Activated naive CD8-positive, alpha-beta T cell (primary cell): ENCODE measurements around the gene ULBP3.
A peak's percentile ranks its signal among the peaks of the same experiment; 100 is the strongest.
"Not testable (repeated sequence)": the region's sequence is repeated elsewhere in the genome, so short reads cannot be mapped to it uniquely, and the experiment has no call there.

ENCODE experiments used
- H3K27ac Mint-ChIP-seq: one replicate; pipeline ENCODE4 v1.8.0; 2021; ENCODE audit warnings: mixed read lengths
- H3K27me3 Mint-ChIP-seq: one replicate; pipeline ENCODE4 v1.8.0; 2021; ENCODE audit warnings: mixed read lengths
- H3K36me3 Mint-ChIP-seq: one replicate; pipeline ENCODE4 v1.8.0; 2021; ENCODE audit warnings: mixed read lengths
- H3K4me1 Mint-ChIP-seq: one replicate; pipeline ENCODE4 v1.8.0; 2021; ENCODE audit warnings: low read depth, mixed read lengths
- H3K4me3 Mint-ChIP-seq: one replicate; pipeline ENCODE4 v1.8.0; 2021; ENCODE audit warnings: mild to moderate bottlenecking, mixed read lengths
- H3K9me3 Mint-ChIP-seq: one replicate; pipeline ENCODE4 v1.8.0; 2021; ENCODE audit warnings: low read depth, mixed read lengths

Gene ULBP3

GRCh38 chr6:150037526-150038201 is 31.3 kb downstream of the ULBP3 start:
- H3K27ac Mint-ChIP-seq, result no peak overlapping the region
- H3K4me1 Mint-ChIP-seq, result peaks cover 10% of the 10 kb centered on the region
- no peaks in the 10 kb centered on the region for H3K9me3 Mint-ChIP-seq

GRCh38 chr6:150036081-150036480 is 32.8 kb downstream of the ULBP3 start:
- H3K27me3 Mint-ChIP-seq, result peaks cover 36% of the 10 kb centered on the region
- no peak overlapping the region for H3K4me3 Mint-ChIP-seq
- no peaks in the 10 kb centered on the region for H3K9me3 Mint-ChIP-seq
- no peak overlapping the region for H3K27ac Mint-ChIP-seq
- peaks cover 10% of the 10 kb centered on the region for H3K4me1 Mint-ChIP-seq
- no peaks in the 10 kb centered on the region for H3K36me3 Mint-ChIP-seq

More at GRCh38 chr6:150037526-150038201, 31.3 kb downstream of the ULBP3 start:
- H3K27me3 Mint-ChIP-seq, result peaks cover 47% of the 10 kb centered on the region
- peak overlapping the region; percentile 78 for H3K4me3 Mint-ChIP-seq
- H3K36me3 Mint-ChIP-seq, result no peaks in the 10 kb centered on the region

GRCh38 chr6:150033207-150033771 is 35.6 kb downstream of the ULBP3 start:
- H3K27ac Mint-ChIP-seq, result no peak overlapping the region
- no peaks in the 10 kb centered on the region for H3K36me3 Mint-ChIP-seq
- no peak overlapping the region for H3K4me3 Mint-ChIP-seq
- peaks cover 10% of the 10 kb centered on the region for H3K4me1 Mint-ChIP-seq
- peaks cover 23% of the 10 kb centered on the region for H3K27me3 Mint-ChIP-seq
- no peaks in the 10 kb centered on the region for H3K9me3 Mint-ChIP-seq

- H3K4me1 Mint-ChIP-seq, result peaks cover 10% of the 10 kb centered on the region
- no peak overlapping the region for H3K4me3 Mint-ChIP-seq
- H3K27me3 Mint-ChIP-seq, result peaks cover 23% of the 10 kb centered on the region
- no peak overlapping the region for H3K27ac Mint-ChIP-seq
- no peaks in the 10 kb centered on the region for H3K36me3 Mint-ChIP-seq
- no peaks in the 10 kb centered on the region for H3K9me3 Mint-ChIP-seq
Observed at GRCh38 chr6:150032598-150032997, 36.3 kb downstream of the ULBP3 start.

GRCh38 chr6:150030611-150031010 is 38.3 kb downstream of the ULBP3 start:
- no peak overlapping the region for H3K27ac Mint-ChIP-seq
- peaks cover 7% of the 10 kb centered on the region for H3K4me1 Mint-ChIP-seq
- peaks cover 17% of the 10 kb centered on the region for H3K27me3 Mint-ChIP-seq
- H3K36me3 Mint-ChIP-seq, result no peaks in the 10 kb centered on the region
- H3K9me3 Mint-ChIP-seq, result no peaks in the 10 kb centered on the region
- H3K4me3 Mint-ChIP-seq, result no peak overlapping the region

GRCh38 chr6:150029749-150030148 is 39.2 kb downstream of the ULBP3 start:
- Mint-ChIP-seq H3K27me3 (peaks cover 22% of the 10 kb centered on the region), H3K9me3 (no peaks in the 10 kb centered on the region), H3K4me1 (peaks cover 11% of the 10 kb centered on the region), H3K27ac (no peak overlapping the region), H3K36me3 (no peaks in the 10 kb centered on the region), H3K4me3 (no peak overlapping the region)

- no peak overlapping the region for H3K27ac Mint-ChIP-seq
- H3K27me3 Mint-ChIP-seq, result peaks cover 21% of the 10 kb centered on the region
- H3K4me3 Mint-ChIP-seq, result no peak overlapping the region
- peaks cover 11% of the 10 kb centered on the region for H3K4me1 Mint-ChIP-seq
- H3K36me3 Mint-ChIP-seq, result no peaks in the 10 kb centered on the region
- H3K9me3 Mint-ChIP-seq, result no peaks in the 10 kb centered on the region
Observed at GRCh38 chr6:150029276-150029675, 39.6 kb downstream of the ULBP3 start.

GRCh38 chr6:150028799-150029198 is 40.1 kb downstream of the ULBP3 start:
- no peak overlapping the region for H3K4me3 Mint-ChIP-seq
- H3K27me3 Mint-ChIP-seq, result peaks cover 23% of the 10 kb centered on the region
- H3K36me3 Mint-ChIP-seq, result no peaks in the 10 kb centered on the region
- H3K27ac Mint-ChIP-seq, result no peak overlapping the region
- H3K4me1 Mint-ChIP-seq, result peaks cover 11% of the 10 kb centered on the region
- no peaks in the 10 kb centered on the region for H3K9me3 Mint-ChIP-seq

- Mint-ChIP-seq H3K27ac (no peak overlapping the region), H3K27me3 (peaks cover 19% of the 10 kb centered on the region), H3K9me3 (no peaks in the 10 kb centered on the region), H3K4me1 (peaks cover 11% of the 10 kb centered on the region), H3K4me3 (no peak overlapping the region), H3K36me3 (no peaks in the 10 kb centered on the region)
Observed at GRCh38 chr6:150027806-150028565, 40.9 kb downstream of the ULBP3 start.

- Mint-ChIP-seq H3K27me3 (peaks cover 17% of the 10 kb centered on the region), H3K4me1 (peaks cover 11% of the 10 kb centered on the region), H3K4me3 (no peak overlapping the region), H3K36me3 (no peaks in the 10 kb centered on the region), H3K9me3 (no peaks in the 10 kb centered on the region), H3K27ac (no peak overlapping the region)
Observed at GRCh38 chr6:150026976-150027805, 41.7 kb downstream of the ULBP3 start.

GRCh38 chr6:150025201-150025917 is 43.6 kb downstream of the ULBP3 start, which contains the start of gene RAET1L:
TSS of gene RAET1L (minus strand) at chr6:150025532. CDS start at chr6:150025471, 61 bp downstream.
- Mint-ChIP-seq H3K27me3 (peaks cover 22% of the 10 kb centered on the region), H3K36me3 (no peaks in the 10 kb centered on the region), H3K9me3 (no peaks in the 10 kb centered on the region), H3K27ac (no peak within 1 kb of the TSS), H3K4me1 (peaks cover 11% of the 10 kb centered on the region), H3K4me3 (peak within 1 kb of the TSS; percentile 56)

GRCh38 chr6:150024646-150025155 is 44.2 kb downstream of the ULBP3 start:
- Mint-ChIP-seq H3K36me3 (no peaks in the 10 kb centered on the region), H3K4me1 (peaks cover 10% of the 10 kb centered on the region), H3K9me3 (no peaks in the 10 kb centered on the region), H3K27ac (no peak overlapping the region), H3K4me3 (no peak overlapping the region), H3K27me3 (peaks cover 23% of the 10 kb centered on the region)

- not testable (repeated sequence) for H3K9me3 Mint-ChIP-seq, H3K27ac Mint-ChIP-seq, H3K36me3 Mint-ChIP-seq, H3K4me3 Mint-ChIP-seq, H3K4me1 Mint-ChIP-seq
- peaks cover 23% of the 10 kb centered on the region for H3K27me3 Mint-ChIP-seq
Observed at GRCh38 chr6:150024021-150024420, 44.9 kb downstream of the ULBP3 start.

GRCh38 chr6:150021870-150022269 is 47.1 kb downstream of the ULBP3 start:
- peaks cover 33% of the 10 kb centered on the region for H3K27me3 Mint-ChIP-seq
- H3K4me1 Mint-ChIP-seq, H3K36me3 Mint-ChIP-seq, H3K9me3 Mint-ChIP-seq, H3K4me3 Mint-ChIP-seq, H3K27ac Mint-ChIP-seq: not testable (repeated sequence)
